ENCODE data around the gene DTX2.
"Not testable (repeated sequence)": the region's sequence is repeated elsewhere in the genome, so short reads cannot be mapped to it uniquely, and the experiment has no call there.

Gene DTX2

GRCh38 chr7:76437873-76438272 lies 23.6 kb upstream of the DTX2 start:
- H3K4me1 ChIP-seq; H3K36me3 ChIP-seq; H3K9me3 ChIP-seq; H3K4me3 ChIP-seq (ENCODE audit: low read depth, low read length); H3K27me3 ChIP-seq: not testable (repeated sequence)
- peak; percentile 75 for DNase-seq
- peak; percentile 55 for TF ChIP-seq CTCF (IDR thresholded peaks at IDR 0.05; ENCODE audit: low read depth, low read length)

GRCh38 chr7:76439120-76439888 lies 22.2 kb upstream of the DTX2 start:
- not testable (repeated sequence) for H3K27me3 ChIP-seq; H3K9me3 ChIP-seq; H3K4me1 ChIP-seq; DNase-seq; H3K36me3 ChIP-seq; H3K4me3 ChIP-seq (ENCODE audit: low read depth, low read length)

- H3K27me3 ChIP-seq; DNase-seq; H3K9me3 ChIP-seq; H3K36me3 ChIP-seq; H3K4me3 ChIP-seq (ENCODE audit: low read depth, low read length); H3K4me1 ChIP-seq: not testable (repeated sequence)
Observed at GRCh38 chr7:76440404-76440803, 21.1 kb upstream of the DTX2 start.

- H3K27me3 ChIP-seq; H3K36me3 ChIP-seq; H3K4me1 ChIP-seq; H3K4me3 ChIP-seq (ENCODE audit: low read depth, low read length); DNase-seq; H3K9me3 ChIP-seq: not testable (repeated sequence)
Observed at GRCh38 chr7:76441792-76442191, 19.7 kb upstream of the DTX2 start.

GRCh38 chr7:76442664-76443446 lies 18.7 kb upstream of the DTX2 start:
- H3K27me3 ChIP-seq; DNase-seq; H3K4me3 ChIP-seq (ENCODE audit: low read depth, low read length); H3K4me1 ChIP-seq; H3K36me3 ChIP-seq; H3K9me3 ChIP-seq: not testable (repeated sequence)

- not testable (repeated sequence) for DNase-seq; H3K9me3 ChIP-seq; H3K36me3 ChIP-seq; H3K4me3 ChIP-seq (ENCODE audit: low read depth, low read length); H3K27me3 ChIP-seq; H3K4me1 ChIP-seq
Observed at GRCh38 chr7:76443846-76444245, 17.7 kb upstream of the DTX2 start.

GRCh38 chr7:76445577-76446008 lies 15.9 kb upstream of the DTX2 start:
- H3K4me1 ChIP-seq; H3K4me3 ChIP-seq (ENCODE audit: low read depth, low read length); H3K36me3 ChIP-seq; H3K9me3 ChIP-seq; H3K27me3 ChIP-seq: not testable (repeated sequence)
- DNase-seq = peak; percentile 49

GRCh38 chr7:76457017-76457416 lies 4.5 kb upstream of the DTX2 start:
- H3K27me3 ChIP-seq; H3K36me3 ChIP-seq; H3K9me3 ChIP-seq; H3K4me3 ChIP-seq (ENCODE audit: low read depth, low read length); DNase-seq; H3K4me1 ChIP-seq: not testable (repeated sequence)

- not testable (repeated sequence) for H3K27me3 ChIP-seq; H3K36me3 ChIP-seq; H3K4me3 ChIP-seq (ENCODE audit: low read depth, low read length); H3K4me1 ChIP-seq; H3K9me3 ChIP-seq; DNase-seq
Observed at GRCh38 chr7:76458504-76458903, 3.0 kb upstream of the DTX2 start.

GRCh38 chr7:76460767-76461166 lies 742 bp upstream of the DTX2 start:
- not testable (repeated sequence) for H3K9me3 ChIP-seq; DNase-seq; H3K4me1 ChIP-seq; H3K27me3 ChIP-seq; H3K4me3 ChIP-seq (ENCODE audit: low read depth, low read length); H3K36me3 ChIP-seq

- DNase-seq; H3K27me3 ChIP-seq; H3K36me3 ChIP-seq; H3K9me3 ChIP-seq; H3K4me1 ChIP-seq; H3K4me3 ChIP-seq (ENCODE audit: low read depth, low read length): not testable (repeated sequence)
Observed at GRCh38 chr7:76462271-76462882, 868 bp downstream of the DTX2 start.

GRCh38 chr7:76464959-76465358 lies 3.5 kb downstream of the DTX2 start:
- not testable (repeated sequence) for H3K4me3 ChIP-seq (ENCODE audit: low read depth, low read length); H3K27me3 ChIP-seq; H3K9me3 ChIP-seq; H3K36me3 ChIP-seq; DNase-seq; H3K4me1 ChIP-seq

GRCh38 chr7:76465950-76466349 lies 4.4 kb downstream of the DTX2 start:
- not testable (repeated sequence) for H3K4me1 ChIP-seq; H3K36me3 ChIP-seq; H3K4me3 ChIP-seq (ENCODE audit: low read depth, low read length); H3K9me3 ChIP-seq; DNase-seq; H3K27me3 ChIP-seq

GRCh38 chr7:76467743-76468404 lies 6.4 kb downstream of the DTX2 start:
- not testable (repeated sequence) for H3K36me3 ChIP-seq; H3K9me3 ChIP-seq; H3K4me3 ChIP-seq (ENCODE audit: low read depth, low read length); H3K27me3 ChIP-seq; H3K4me1 ChIP-seq; DNase-seq
